H1 (cell line): ENCODE results near the gene FNDC5. TPM values are rescaled to one million over a fixed set of nuclear protein-coding genes. Genes with fewer than 3 reads are reported as not detected.
A peak's percentile ranks its signal among the peaks of the same experiment; 100 is the strongest.

ENCODE experiments used
- CTCF ChIA-PET: fragments of 300-600 bp; sonication (Branson Sonifier 250); formaldehyde crosslinking; loops from one replicate; lab custom pipeline; 2021; ENCODE audit not compliant: partially characterized antibody; lab: Charles Lee
- POLR2A ChIA-PET: fragments of 300-600 bp; sonication (Branson Sonifier 250); formaldehyde crosslinking; loops from one replicate; lab custom pipeline; 2021; ENCODE audit warnings: inconsistent platforms; ENCODE audit not compliant: partially characterized antibody; lab: Charles Lee
- DNase-seq, 2 experiments: peaks; one replicate each; pipeline versions ENCODE4 v3.0.0 to v3.0.0-alpha.2; 2010 to 2022; ENCODE audit warnings: low spot score in 2 of 2, low read depth in 1 of 2, mixed read lengths in 1 of 2
- FAIRE-seq: peaks from 2 replicates; lab custom pipeline; 2011; peaks lifted over from hg19 to GRCh38; lab: Jason Lieb, UNC
- H2AFZ ChIP-seq: 2 replicates; pipeline ENCODE4 v1.8.1; 2012; ENCODE audit warnings: low read length, inconsistent platforms
- H2AK5ac ChIP-seq: 2 replicates; pipeline ENCODE4 v1.6.1; 2013; ENCODE audit warnings: low read depth, low read length
- H2BK120ac ChIP-seq: replicated peaks from 2 replicates; pipeline ENCODE3; 2013; ENCODE audit warnings: low read depth, low read length, inconsistent platforms
- H2BK12ac ChIP-seq: 2 replicates; pipeline ENCODE4 v1.6.1; 2013; ENCODE audit warnings: low read depth, low read length
- H2BK15ac ChIP-seq: 2 replicates; pipeline ENCODE4 v1.6.1; 2013; ENCODE audit warnings: low read length
- H2BK20ac ChIP-seq: 2 replicates; pipeline ENCODE4 v1.6.1; 2013; ENCODE audit warnings: low read length
- H2BK5ac ChIP-seq: 2 replicates; pipeline ENCODE4 v1.6.1; 2013; ENCODE audit warnings: low read depth, low read length
- H3K14ac ChIP-seq: 2 replicates; pipeline ENCODE4 v1.6.1; 2013; ENCODE audit warnings: inconsistent platforms; ENCODE audit not compliant: insufficient read length
- H3K18ac ChIP-seq: 2 replicates; pipeline ENCODE4 v1.6.1; 2013; ENCODE audit warnings: low read length; ENCODE audit errors: extremely low read depth
- H3K23ac ChIP-seq: 2 replicates; pipeline ENCODE4 v1.6.1; 2013; ENCODE audit warnings: inconsistent platforms; ENCODE audit not compliant: insufficient read length
- H3K23me2 ChIP-seq: 2 replicates; pipeline ENCODE4 v1.6.1; 2013; ENCODE audit warnings: low read depth, low read length
- H3K27ac ChIP-seq: 2 replicates; pipeline ENCODE4 v1.6.1; 2011; ENCODE audit warnings: low read depth, low read length, inconsistent platforms
- H3K27me3 ChIP-seq, 4 experiments: replicated peaks in 1 of 4; 1 replicate in 1 of 4; 2 replicates in 3 of 4; pipeline versions ENCODE4 v1.6.1 to v1.8.1; 2011 to 2013; ENCODE audit warnings: low read length in 3 of 4, mild to moderate bottlenecking in 3 of 4, inconsistent platforms in 2 of 4, mixed read lengths in 2 of 4, moderate library complexity in 1 of 4; ENCODE audit not compliant: control insufficient read depth in 3 of 4, insufficient read depth in 3 of 4; ENCODE audit errors: extremely low read depth in 1 of 4
- H3K36me3 ChIP-seq, 4 experiments: 2 replicates each; pipeline versions ENCODE4 v1.6.1 to v1.8.1; 2011 to 2013; ENCODE audit warnings: mild to moderate bottlenecking in 4 of 4, low read length in 3 of 4, moderate library complexity in 2 of 4, control low read depth in 1 of 4, inconsistent platforms in 1 of 4; ENCODE audit not compliant: insufficient read depth in 4 of 4, control insufficient read depth in 2 of 4
- H3K4ac ChIP-seq: replicated peaks from 2 replicates; pipeline ENCODE3; 2013; ENCODE audit warnings: low read length, low read depth, mixed read lengths, inconsistent platforms; ENCODE audit not compliant: insufficient read length
- H3K4me1 ChIP-seq, 4 experiments: replicated peaks in 1 of 4; 1 replicate in 1 of 4; 2 replicates in 3 of 4; pipeline versions ENCODE4 v1.6.1 to v1.8.1; 2011 to 2013; ENCODE audit warnings: low read length in 3 of 4, inconsistent platforms in 2 of 4, mixed read lengths in 1 of 4; ENCODE audit not compliant: insufficient read depth in 4 of 4, control insufficient read depth in 3 of 4
- H3K4me2 ChIP-seq, 2 experiments: 2 replicates each; pipeline versions ENCODE4 v1.6.1 to v1.8.1; 2011 to 2013; ENCODE audit warnings: low read depth in 2 of 2, low read length in 2 of 2, control low read depth in 1 of 2, inconsistent platforms in 1 of 2, mild to moderate bottlenecking in 1 of 2; ENCODE audit not compliant: insufficient read depth in 1 of 2
- H3K4me3 ChIP-seq, 4 experiments: fragments of 200-600, 300-600 bp in 1 of 4; sonication (generic), shearing (Covaris generic), sonication (Bioruptor Twin) in 1 of 4; 2 replicates each; pipeline versions ENCODE4 v1.5.1 to v1.8.1; 2011 to 2016; ENCODE audit warnings: low read length in 4 of 4, low read depth in 3 of 4, control low read depth in 2 of 4, inconsistent platforms in 2 of 4, mild to moderate bottlenecking in 2 of 4, mixed read lengths in 1 of 4, moderate library complexity in 1 of 4; ENCODE audit not compliant: insufficient read depth in 2 of 4; ENCODE audit errors: extremely low read depth in 1 of 4
- H3K56ac ChIP-seq: replicated peaks from 2 replicates; pipeline ENCODE3; 2013; ENCODE audit warnings: low read depth, mild to moderate bottlenecking, mixed read lengths, low read length, inconsistent platforms; ENCODE audit not compliant: insufficient read length
- H3K79me1 ChIP-seq: 2 replicates; pipeline ENCODE4 v1.6.1; 2013; ENCODE audit warnings: low read depth, low read length, control low read depth
- H3K79me2 ChIP-seq, 2 experiments: 2 replicates each; pipeline versions ENCODE4 v1.6.1 to v1.8.1; 2012 to 2013; ENCODE audit warnings: low read length in 2 of 2, mild to moderate bottlenecking in 2 of 2, inconsistent platforms in 1 of 2; ENCODE audit not compliant: insufficient read depth in 2 of 2, control insufficient read depth in 1 of 2
- H3K9ac ChIP-seq, 4 experiments: replicated peaks in 1 of 4; 1 replicate in 1 of 4; 2 replicates in 3 of 4; pipeline versions ENCODE4 v1.6.1 to v1.8.1; 2011 to 2013; ENCODE audit warnings: low read depth in 3 of 4, low read length in 3 of 4, control low read depth in 2 of 4, mild to moderate bottlenecking in 2 of 4, moderate library complexity in 2 of 4, inconsistent platforms in 1 of 4; ENCODE audit errors: extremely low read depth in 1 of 4
- H3K9me3 ChIP-seq, 2 experiments: 2 replicates each; pipeline versions ENCODE4 v1.6.1 to v1.8.1; 2012 to 2013; ENCODE audit warnings: mild to moderate bottlenecking in 2 of 2, moderate library complexity in 2 of 2, control low read depth in 1 of 2, inconsistent platforms in 1 of 2, low read depth in 1 of 2, low read length in 1 of 2, mixed read lengths in 1 of 2; ENCODE audit not compliant: insufficient read depth in 2 of 2
- H4K20me1 ChIP-seq, 2 experiments: replicated peaks in 1 of 2; 2 replicates each; pipeline versions ENCODE3 to v1.8.1; 2011 to 2013; ENCODE audit warnings: inconsistent platforms in 2 of 2, low read length in 2 of 2, mild to moderate bottlenecking in 1 of 2; ENCODE audit not compliant: insufficient read depth in 2 of 2, control insufficient read depth in 1 of 2
- H4K5ac ChIP-seq: 2 replicates; pipeline ENCODE4 v1.6.1; 2013; ENCODE audit warnings: low read length, low read depth, mixed read lengths, inconsistent platforms; ENCODE audit not compliant: insufficient read length
- H4K8ac ChIP-seq: 2 replicates; pipeline ENCODE4 v1.8.0; 2013; ENCODE audit warnings: mild to moderate bottlenecking, moderate library complexity, low read length, inconsistent platforms; ENCODE audit not compliant: insufficient read depth; ENCODE audit errors: extremely low read depth
- H4K91ac ChIP-seq: replicated peaks from 2 replicates; pipeline ENCODE3; 2013; ENCODE audit warnings: low read length, mixed read lengths, inconsistent platforms; ENCODE audit not compliant: insufficient read length
- BACH1 ChIP-seq: IDR thresholded peaks from 2 replicates; pipeline ENCODE4 v1.6.1; 2012; ENCODE audit warnings: low read length, improper control_type of control experiment
- CREB1 ChIP-seq: IDR thresholded peaks from 2 replicates; pipeline ENCODE4 v1.6.1; 2012; ENCODE audit warnings: inconsistent platforms
- EGR1 ChIP-seq: IDR thresholded peaks from 2 replicates; pipeline ENCODE4 v1.6.1; 2011; ENCODE audit warnings: low read depth, low read length, borderline replicate concordance
- HDAC6 ChIP-seq: IDR thresholded peaks from one replicate; pipeline ENCODE4 v1.7.1; 2012; ENCODE audit warnings: low read depth, mild to moderate bottlenecking, inconsistent platforms, low read length, moderate library complexity
- JUND ChIP-seq: IDR thresholded peaks from 2 replicates; pipeline ENCODE4 v1.6.1; 2011; ENCODE audit warnings: mild to moderate bottlenecking, improper control_type of control experiment, low read length
- KDM1A ChIP-seq: fragments of 200-600, 300-600 bp; sonication (generic); IDR thresholded peaks from 2 replicates; pipeline ENCODE4 v1.7.1; 2016; ENCODE audit warnings: mild to moderate bottlenecking, low read length, borderline replicate concordance
- KDM4A ChIP-seq: IDR thresholded peaks from one replicate; pipeline ENCODE4 v1.7.1; 2012; ENCODE audit warnings: low read depth, mild to moderate bottlenecking, moderate library complexity, low read length, inconsistent platforms; ENCODE audit not compliant: severe bottlenecking
- SP2 ChIP-seq: IDR thresholded peaks from 2 replicates; pipeline ENCODE4 v1.6.1; 2012; ENCODE audit warnings: mild to moderate bottlenecking, low read length, inconsistent platforms
- TEAD4 ChIP-seq: IDR thresholded peaks from 2 replicates; pipeline ENCODE4 v1.6.1; 2012; ENCODE audit warnings: low read depth, low read length, inconsistent platforms, mixed read lengths
- WGBS, 2 experiments: shearing (Covaris generic) in 1 of 2; methylation state at CpG; one replicate each; pipeline versions ENCODE4 v1.1.6 to v1.1.7; 2013 to 2015; ENCODE audit warnings: low lambda C conversion rate in 2 of 2, mixed read lengths in 2 of 2, inconsistent platforms in 1 of 2, low coverage in 1 of 2, missing lambda C conversion rate in 1 of 2; ENCODE audit not compliant: insufficient replicate concordance in 2 of 2, insufficient coverage in 1 of 2, insufficient read length in 1 of 2; ENCODE audit errors: extremely low coverage in 1 of 2, missing lambda C conversion rate in 1 of 2; 5-methylcytosine and 5-hydroxymethylcytosine counted together
- polyA plus RNA-seq, 7 experiments: library from polyadenylated mRNA; depleted of rRNA in 3 of 7; stranded (reverse) in 5 of 7; unstranded in 2 of 7; fragments of >200 nt in 5 of 7; fragments of 200-250 nt in 2 of 7; gene quantifications; 1 replicate in 5 of 7; 2 replicates in 1 of 7; 4 replicates in 1 of 7; pipeline versions ENCODE4 v1.2.1 to v1.2.3, GENCODE V29; 2011 to 2013; ENCODE audit warnings: missing spikeins in 2 of 7, mixed read lengths in 2 of 7
- total RNA-seq: library from RNA; stranded (reverse); fragmentation: NEBNext Ultra II Directional; extraction: Animal tissue kit (Norgen Biotek cat#: 25700); gene quantifications from 2 replicates; pipeline ENCODE4 v1.2.1, GENCODE V29; 2021
- TF ChIP-seq, protein P1 (sequence below), 3 experiments: IDR thresholded peaks; 1 replicate in 2 of 3; 2 replicates in 1 of 3; pipeline versions ENCODE4 v1.5.1 to v1.6.1; 2011; ENCODE audit warnings: low read length in 3 of 3, mild to moderate bottlenecking in 3 of 3, inconsistent platforms in 2 of 3, low read depth in 1 of 3, moderate library complexity in 1 of 3; ENCODE audit not compliant: insufficient read depth in 1 of 3; ENCODE audit errors: control extremely low read depth in 1 of 3

FNDC5 gene
- total and polyA plus RNA-seq, 2 of the 8 experiments (the other 6 are each of a cell fraction or from before 2014, with no cell fraction given) = 1.8 to 2.0 TPM

GRCh38 chr1:32895325-32896215, 24.9 kb upstream of the FNDC5 start:
- no peak overlapping the region for H3K9ac ChIP-seq
- H3K4me2 ChIP-seq = no peak overlapping the region; a peak in 1 of 4 replicates
- CTCF ChIA-PET = interaction anchor here (0.5 to 16.6 kb wide), 8 partner anchors 17 to 400 kb away, joined by 3 to 382 read pairs (median 4); partner anchors contain the start of genes FNDC5 and HPCA
- TF ChIP-seq SP2 (no peak), KDM1A (no peak), KDM4A (no peak), HDAC6 (no peak), BACH1 (no peak), JUND (no peak), CREB1 (no peak), TEAD4 (no peak), EGR1 (no peak)
- TF ChIP-seq, protein P1, sequence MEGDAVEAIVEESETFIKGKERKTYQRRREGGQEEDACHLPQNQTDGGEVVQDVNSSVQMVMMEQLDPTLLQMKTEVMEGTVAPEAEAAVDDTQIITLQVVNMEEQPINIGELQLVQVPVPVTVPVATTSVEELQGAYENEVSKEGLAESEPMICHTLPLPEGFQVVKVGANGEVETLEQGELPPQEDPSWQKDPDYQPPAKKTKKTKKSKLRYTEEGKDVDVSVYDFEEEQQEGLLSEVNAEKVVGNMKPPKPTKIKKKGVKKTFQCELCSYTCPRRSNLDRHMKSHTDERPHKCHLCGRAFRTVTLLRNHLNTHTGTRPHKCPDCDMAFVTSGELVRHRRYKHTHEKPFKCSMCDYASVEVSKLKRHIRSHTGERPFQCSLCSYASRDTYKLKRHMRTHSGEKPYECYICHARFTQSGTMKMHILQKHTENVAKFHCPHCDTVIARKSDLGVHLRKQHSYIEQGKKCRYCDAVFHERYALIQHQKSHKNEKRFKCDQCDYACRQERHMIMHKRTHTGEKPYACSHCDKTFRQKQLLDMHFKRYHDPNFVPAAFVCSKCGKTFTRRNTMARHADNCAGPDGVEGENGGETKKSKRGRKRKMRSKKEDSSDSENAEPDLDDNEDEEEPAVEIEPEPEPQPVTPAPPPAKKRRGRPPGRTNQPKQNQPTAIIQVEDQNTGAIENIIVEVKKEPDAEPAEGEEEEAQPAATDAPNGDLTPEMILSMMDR (IDR thresholded peaks at IDR 0.05; ENCODE audit: control extremely low read depth in 1 of 3, insufficient read depth in 1 of 3, low read depth in 1 of 3, low read length in 3 of 3) = no peak

More at GRCh38 chr1:32895325-32896215, 24.9 kb upstream of the FNDC5 start:
- H2BK120ac ChIP-seq = no peak overlapping the region
- H3K4ac ChIP-seq = no peak overlapping the region
- no peak overlapping the region for H3K14ac ChIP-seq
- no peak overlapping the region for H3K27ac ChIP-seq
- no peaks in the 10 kb centered on the region for H3K79me1 ChIP-seq
- peak overlapping the region; percentile 88; the same call in 1 of the 2 replicates for H2BK15ac ChIP-seq
- 90% methylated on average over 24 of the region's 26 CpGs; no CpG with 5 or more reads in 1 of the 2 experiments for WGBS, 2 experiments
- no peak overlapping the region for H2BK5ac ChIP-seq
- no peak overlapping the region for H4K91ac ChIP-seq
- H4K8ac ChIP-seq = no peak overlapping the region
- H3K18ac ChIP-seq = no peak overlapping the region
- H3K36me3 ChIP-seq = no peaks in the 10 kb centered on the region
- no peak overlapping the region for H2AFZ ChIP-seq
- H3K27me3 ChIP-seq = peaks cover 8 to 42% (median 32%) of the 10 kb centered on the region in 4 experiments
- H3K9me3 ChIP-seq = peaks cover 0 to 6% of the 10 kb centered on the region in 2 experiments; a peak in 1 of 4 replicates
- no peak overlapping the region for H3K4me3 ChIP-seq
- no peak overlapping the region for H3K56ac ChIP-seq
- no peak overlapping the region for H2AK5ac ChIP-seq
- H4K5ac ChIP-seq = no peak overlapping the region
- peaks cover 2 to 7% of the 10 kb centered on the region in 2 experiments for H4K20me1 ChIP-seq
- H3K79me2 ChIP-seq = no peaks in the 10 kb centered on the region
- no peak overlapping the region for H2BK12ac ChIP-seq
- peaks cover 5% of the 10 kb centered on the region; the same call in 1 of the 2 replicates for H3K23me2 ChIP-seq
- H3K23ac ChIP-seq = no peak overlapping the region
- DNase-seq (no peak), FAIRE-seq (no peak)
- no peak overlapping the region for H2BK20ac ChIP-seq
- H3K4me1 ChIP-seq = peaks cover 0 to 18% (median 9%) of the 10 kb centered on the region in 4 experiments; a peak in 6 of 7 replicates
- POLR2A ChIA-PET = interaction anchor here (0.7 to 1.8 kb wide), 2 partner anchors 11 to 534 kb away, joined by 3 to 5 read pairs; no protein-coding TSS in a partner anchor
